ENCODE measurements around the gene TMEM165. TPM values are rescaled to one million over a fixed set of nuclear protein-coding genes. Genes with fewer than 3 reads are reported as not detected.
"Not testable (repeated sequence)": the region's sequence is repeated elsewhere in the genome, so short reads cannot be mapped to it uniquely, and the experiment has no call there.

The TMEM165 gene
- total and polyA plus RNA-seq, 10 donors: 54.3 to 193 (median 121) TPM

GRCh38 chr4:55352726-55353125, 43.0 kb upstream of the TMEM165 start:
- WGBS, 5 donors: 90 to 97% (median 94%) methylated on average over 2 of the region's 2 CpGs
- Histone ChIP-seq H3K9me3 (peaks cover 0 to 4% (median 0%) of the 10 kb centered on the region in 8 donors), H3K4me3 (no peak overlapping the region), H3K27ac (no peak overlapping the region), H3K4me1 (peaks cover 0 to 9% (median under 1%) of the 10 kb centered on the region in 6 donors), H3K36me3 (peaks cover 0 to 13% (median 0%) of the 10 kb centered on the region in 6 donors), H3K27me3 (replicated peaks in 1 of 7) (no peaks in the 10 kb centered on the region)
- intact Hi-C loops (cut with DNase I; ENCODE audit: low total_unique reads): no loop called here
- DNase-seq: no peak
- TF ChIP-seq, protein P1, sequence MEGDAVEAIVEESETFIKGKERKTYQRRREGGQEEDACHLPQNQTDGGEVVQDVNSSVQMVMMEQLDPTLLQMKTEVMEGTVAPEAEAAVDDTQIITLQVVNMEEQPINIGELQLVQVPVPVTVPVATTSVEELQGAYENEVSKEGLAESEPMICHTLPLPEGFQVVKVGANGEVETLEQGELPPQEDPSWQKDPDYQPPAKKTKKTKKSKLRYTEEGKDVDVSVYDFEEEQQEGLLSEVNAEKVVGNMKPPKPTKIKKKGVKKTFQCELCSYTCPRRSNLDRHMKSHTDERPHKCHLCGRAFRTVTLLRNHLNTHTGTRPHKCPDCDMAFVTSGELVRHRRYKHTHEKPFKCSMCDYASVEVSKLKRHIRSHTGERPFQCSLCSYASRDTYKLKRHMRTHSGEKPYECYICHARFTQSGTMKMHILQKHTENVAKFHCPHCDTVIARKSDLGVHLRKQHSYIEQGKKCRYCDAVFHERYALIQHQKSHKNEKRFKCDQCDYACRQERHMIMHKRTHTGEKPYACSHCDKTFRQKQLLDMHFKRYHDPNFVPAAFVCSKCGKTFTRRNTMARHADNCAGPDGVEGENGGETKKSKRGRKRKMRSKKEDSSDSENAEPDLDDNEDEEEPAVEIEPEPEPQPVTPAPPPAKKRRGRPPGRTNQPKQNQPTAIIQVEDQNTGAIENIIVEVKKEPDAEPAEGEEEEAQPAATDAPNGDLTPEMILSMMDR (IDR thresholded peaks at IDR 0.05 in 8 of 11, conservative IDR thresholded peaks at IDR 0.05 in 3 of 11): no peak
- TF ChIP-seq POLR2A (IDR thresholded peaks at IDR 0.05): no peak
- no peak for TF ChIP-seq POLR2AphosphoS5 (IDR thresholded peaks at IDR 0.05)

DNA sequence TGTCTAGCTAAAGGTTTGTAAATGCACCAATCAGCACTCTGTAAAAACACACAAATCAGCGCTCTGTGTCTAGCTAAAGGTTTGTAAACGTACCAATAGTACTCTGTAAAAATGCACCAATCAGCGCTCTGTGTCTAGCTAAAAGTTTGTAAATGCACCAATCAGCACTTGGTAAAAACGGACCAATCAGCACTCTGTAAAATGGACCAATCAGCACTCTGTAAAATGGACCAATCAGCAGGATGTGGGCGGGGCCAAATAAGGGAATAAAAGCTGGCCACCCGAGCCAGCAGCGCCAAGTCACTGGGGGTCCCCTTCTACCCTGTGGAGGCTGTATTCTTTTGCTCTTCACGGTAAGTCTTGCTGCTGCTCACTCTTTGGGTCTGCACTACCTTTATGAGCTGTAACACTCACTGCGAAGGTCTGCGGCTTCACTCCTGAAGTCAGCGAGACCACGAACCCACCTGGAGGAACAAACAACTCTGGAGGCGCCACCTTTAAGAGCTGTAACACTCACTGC, 42.5 kb upstream of the TMEM165 start:
- H3K4me3 ChIP-seq; H3K27ac ChIP-seq; H3K27me3 ChIP-seq (replicated peaks in 1 of 7); H3K4me1 ChIP-seq; H3K9me3 ChIP-seq; intact Hi-C loops (cut with DNase I; ENCODE audit: low total_unique reads); DNase-seq: not testable (repeated sequence)
- WGBS, 5 donors: 87 to 97% (median 93%) methylated on average over 13 of the region's 13 CpGs
- peaks cover 0 to 13% (median 0%) of the 10 kb centered on the region in 6 donors for H3K36me3 ChIP-seq

DNA sequence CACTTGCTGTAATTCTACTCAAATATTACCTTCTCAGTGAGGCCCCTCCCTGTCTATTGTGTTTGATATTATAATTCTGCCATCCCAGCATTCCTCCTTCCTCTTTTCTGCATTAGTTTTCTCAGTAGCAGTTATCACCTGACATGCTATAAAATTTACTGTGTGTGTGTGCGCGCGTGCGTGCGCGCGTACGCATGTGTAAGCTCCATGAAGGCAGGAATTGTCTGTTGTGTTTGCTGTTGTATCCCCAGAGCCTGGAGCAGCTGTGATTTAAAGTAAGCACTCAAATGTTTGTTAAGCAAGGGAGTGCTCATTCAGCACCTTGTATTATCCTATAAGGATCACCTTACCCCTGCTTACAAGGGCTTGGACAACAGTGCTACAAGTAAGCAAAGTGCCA, 41.1 kb upstream of the TMEM165 start:
- Histone ChIP-seq H3K4me3 (no peak overlapping the region), H3K4me1 (peaks cover 0 to 17% (median 13%) of the 10 kb centered on the region in 6 donors), H3K9me3 (peaks cover 0 to 4% (median 0%) of the 10 kb centered on the region in 8 donors), H3K27ac (no peak overlapping the region), H3K36me3 (peaks cover 0 to 13% (median 0%) of the 10 kb centered on the region in 6 donors), H3K27me3 (replicated peaks in 1 of 7) (no peaks in the 10 kb centered on the region)
- WGBS, 5 donors: 89 to 99% (median 94%) methylated on average over 8 of the region's 8 CpGs
- TF ChIP-seq POLR2A (IDR thresholded peaks at IDR 0.05) (no peak), POLR2AphosphoS5 (IDR thresholded peaks at IDR 0.05) (no peak)
- TF ChIP-seq, protein P1 (IDR thresholded peaks at IDR 0.05 in 8 of 11, conservative IDR thresholded peaks at IDR 0.05 in 3 of 11): no peak
- intact Hi-C loops (cut with DNase I; ENCODE audit: low total_unique reads): no loop called here
- no peak for DNase-seq

GRCh38 chr4:55355555-55355954, 40.2 kb upstream of the TMEM165 start:
- H3K27ac ChIP-seq: no peak overlapping the region
- peaks cover 0 to 17% (median 13%) of the 10 kb centered on the region in 6 donors for H3K4me1 ChIP-seq
- peaks cover 0 to 13% (median 0%) of the 10 kb centered on the region in 6 donors for H3K36me3 ChIP-seq
- no peak for DNase-seq
- peaks cover 0 to 4% (median 0%) of the 10 kb centered on the region in 8 donors for H3K9me3 ChIP-seq
- intact Hi-C loops (cut with DNase I; ENCODE audit: low total_unique reads): no loop called here
- no peaks in the 10 kb centered on the region for H3K27me3 ChIP-seq (replicated peaks in 1 of 7)
- TF ChIP-seq, protein P1 (IDR thresholded peaks at IDR 0.05 in 8 of 11, conservative IDR thresholded peaks at IDR 0.05 in 3 of 11): no peak
- TF ChIP-seq POLR2A (IDR thresholded peaks at IDR 0.05): no peak
- no peak for TF ChIP-seq POLR2AphosphoS5 (IDR thresholded peaks at IDR 0.05)
- 79 to 81% (median 80%) methylated on average over 6 of the region's 6 CpGs for WGBS, 5 donors
- H3K4me3 ChIP-seq: no peak overlapping the region

All from spleen (tissue), 11 donors.